T-helper 1 cell (primary cell): ENCODE measurements around the gene ARSK.

Experiments
- DNase-seq, 5 donors: peaks; one replicate each; pipeline ENCODE4 v3.0.0-alpha.2; 2012 to 2020
- total RNA-seq, 4 donors: gene quantifications; one replicate each; lab custom pipeline; 2026; lab: John Stamatoyannopoulos, UW

The ARSK gene
- 6.2 to 8.9 (median 6.5) reads per million in 4 donors for total RNA-seq

- peak; percentile 81 to 98 (median 87) for DNase-seq
Measured at GRCh38 chr5:95554647-95555548, at the start of gene ARSK, which contains the start of gene SKIC3. Gene ARSK (plus strand): TSS chr5:95555101. CDS start chr5:95555279, 178 bp downstream. Gene SKIC3 (minus strand): TSS chr5:95554977. CDS start chr5:95547150, 7,827 bp downstream.

- no peak for DNase-seq
Measured at GRCh38 chr5:95508550-95508949, 46.4 kb upstream of the ARSK start.

GRCh38 chr5:95511606-95512005 lies 43.3 kb upstream of the ARSK start:
- DNase-seq, result no peak

- DNase-seq, result no peak
Measured at GRCh38 chr5:95518417-95518816, 36.5 kb upstream of the ARSK start.

GRCh38 chr5:95519151-95519550 lies 35.8 kb upstream of the ARSK start:
- DNase-seq, result no peak

- DNase-seq, result no peak
Measured at GRCh38 chr5:95519681-95520080, 35.2 kb upstream of the ARSK start.

- DNase-seq, result no peak
Measured at GRCh38 chr5:95520206-95520605, 34.7 kb upstream of the ARSK start.

GRCh38 chr5:95524423-95524822 lies 30.5 kb upstream of the ARSK start:
- DNase-seq, result no peak

- DNase-seq, result no peak
Measured at GRCh38 chr5:95526871-95527270, 28.0 kb upstream of the ARSK start.

- no peak for DNase-seq
Measured at GRCh38 chr5:95528565-95528964, 26.3 kb upstream of the ARSK start.

GRCh38 chr5:95530416-95530815 lies 24.5 kb upstream of the ARSK start:
- no peak for DNase-seq

- DNase-seq, result no peak
Measured at GRCh38 chr5:95531491-95531890, 23.4 kb upstream of the ARSK start.

- no peak for DNase-seq
Measured at GRCh38 chr5:95532415-95532814, 22.5 kb upstream of the ARSK start.

- DNase-seq, result no peak
Measured at GRCh38 chr5:95533106-95533505, 21.8 kb upstream of the ARSK start.

- no peak for DNase-seq
Measured at GRCh38 chr5:95533761-95534160, 21.1 kb upstream of the ARSK start.

GRCh38 chr5:95537501-95537900 lies 17.4 kb upstream of the ARSK start:
- DNase-seq, result no peak

GRCh38 chr5:95543017-95543705 lies 11.7 kb upstream of the ARSK start:
- no peak for DNase-seq

- no peak for DNase-seq
Measured at GRCh38 chr5:95549030-95549429, 5.9 kb upstream of the ARSK start.

- DNase-seq, result no peak
Measured at GRCh38 chr5:95554331-95554646, 612 bp upstream of the ARSK start.

GRCh38 chr5:95555553-95555952 lies 652 bp downstream of the ARSK start:
- DNase-seq, result no peak

GRCh38 chr5:95557841-95558240 lies 2.9 kb downstream of the ARSK start:
- no peak for DNase-seq

- DNase-seq, result no peak
Measured at GRCh38 chr5:95562282-95562681, 7.4 kb downstream of the ARSK start.

GRCh38 chr5:95563367-95563766 lies 8.5 kb downstream of the ARSK start:
- no peak for DNase-seq

- no peak for DNase-seq
Measured at GRCh38 chr5:95564450-95564849, 9.5 kb downstream of the ARSK start.
